ENCODE data around the gene ASAP3.

Gene ASAP3

GRCh38 chr1:23393706-23394105, 90.3 kb downstream of the ASAP3 start:
- no peak for TF ChIP-seq CTCF (IDR thresholded peaks at IDR 0.05; ENCODE audit: low read depth, low read length, missing control alignments)
- no peak for DNase-seq (ENCODE audit: low read depth)
- H3K4me3 ChIP-seq (ENCODE audit: low read depth, low read length): no peak overlapping the region

GRCh38 chr1:23392125-23392855, 91.7 kb downstream of the ASAP3 start:
- TF ChIP-seq CTCF (IDR thresholded peaks at IDR 0.05; ENCODE audit: low read depth, low read length, missing control alignments): no peak
- no peak for DNase-seq (ENCODE audit: low read depth)
- no peak overlapping the region for H3K4me3 ChIP-seq (ENCODE audit: low read depth, low read length)

DNA sequence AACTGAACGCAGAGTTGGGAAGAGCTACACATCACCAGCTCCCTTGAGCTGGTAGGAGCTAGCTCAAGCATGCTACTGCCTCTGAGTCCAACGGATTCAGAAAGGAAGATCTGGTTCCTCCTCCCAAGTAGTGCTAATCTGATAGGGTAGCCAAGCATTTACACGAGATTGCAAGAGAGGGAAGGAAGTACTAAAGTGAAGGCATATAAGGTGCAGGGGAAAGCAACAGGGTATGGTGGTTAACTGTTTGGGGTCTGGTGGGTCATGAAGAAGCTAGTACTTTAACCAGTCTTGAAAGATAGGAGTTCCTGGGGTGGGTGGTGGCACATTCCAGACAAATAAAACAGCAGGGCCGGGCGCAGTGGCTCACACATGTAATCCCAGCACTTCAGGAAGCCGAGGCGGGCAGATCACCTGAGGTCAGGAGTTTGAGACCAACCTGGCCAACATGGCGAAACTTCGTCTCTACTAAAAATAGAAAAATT, 94.1 kb downstream of the ASAP3 start:
- TF ChIP-seq CTCF (IDR thresholded peaks at IDR 0.05; ENCODE audit: low read depth, low read length, missing control alignments): no peak
- DNase-seq (ENCODE audit: low read depth): no peak
- H3K4me3 ChIP-seq (ENCODE audit: low read depth, low read length): no peak overlapping the region

- no peak for TF ChIP-seq CTCF (IDR thresholded peaks at IDR 0.05; ENCODE audit: low read depth, low read length, missing control alignments)
- no peak overlapping the region for H3K4me3 ChIP-seq (ENCODE audit: low read depth, low read length)
- no peak for DNase-seq (ENCODE audit: low read depth)
These were observed 96.5 kb downstream of the ASAP3 start for GRCh38 chr1:23387494-23387893.

DNA sequence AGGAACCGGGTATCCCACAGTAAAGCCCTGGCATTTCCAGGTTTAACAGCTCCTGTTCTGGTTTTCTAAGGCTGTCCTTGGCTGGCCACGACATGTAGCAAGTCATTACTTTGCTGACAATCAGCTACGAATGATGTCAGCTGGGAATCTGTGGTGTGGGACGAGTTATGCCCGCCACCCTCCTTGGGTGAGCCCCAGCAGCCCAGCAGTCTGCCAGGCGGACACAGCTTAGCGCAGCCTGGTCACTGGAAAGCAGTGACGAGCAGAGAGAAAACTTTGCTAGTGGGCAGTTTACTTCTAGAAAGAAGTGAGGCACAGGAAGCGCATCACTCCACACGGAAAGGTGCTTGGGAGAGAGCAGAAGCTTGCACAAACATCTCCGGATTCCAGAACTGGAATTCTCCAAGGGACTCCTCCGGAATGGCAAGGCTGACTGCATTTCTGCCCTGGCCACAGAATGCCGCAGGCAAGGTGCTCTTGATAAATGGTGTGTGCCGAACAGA, 98.8 kb downstream of the ASAP3 start:
- H3K4me3 ChIP-seq (ENCODE audit: low read depth, low read length): no peak overlapping the region
- no peak for TF ChIP-seq CTCF (IDR thresholded peaks at IDR 0.05; ENCODE audit: low read depth, low read length, missing control alignments)
- no peak for DNase-seq (ENCODE audit: low read depth)

DNA sequence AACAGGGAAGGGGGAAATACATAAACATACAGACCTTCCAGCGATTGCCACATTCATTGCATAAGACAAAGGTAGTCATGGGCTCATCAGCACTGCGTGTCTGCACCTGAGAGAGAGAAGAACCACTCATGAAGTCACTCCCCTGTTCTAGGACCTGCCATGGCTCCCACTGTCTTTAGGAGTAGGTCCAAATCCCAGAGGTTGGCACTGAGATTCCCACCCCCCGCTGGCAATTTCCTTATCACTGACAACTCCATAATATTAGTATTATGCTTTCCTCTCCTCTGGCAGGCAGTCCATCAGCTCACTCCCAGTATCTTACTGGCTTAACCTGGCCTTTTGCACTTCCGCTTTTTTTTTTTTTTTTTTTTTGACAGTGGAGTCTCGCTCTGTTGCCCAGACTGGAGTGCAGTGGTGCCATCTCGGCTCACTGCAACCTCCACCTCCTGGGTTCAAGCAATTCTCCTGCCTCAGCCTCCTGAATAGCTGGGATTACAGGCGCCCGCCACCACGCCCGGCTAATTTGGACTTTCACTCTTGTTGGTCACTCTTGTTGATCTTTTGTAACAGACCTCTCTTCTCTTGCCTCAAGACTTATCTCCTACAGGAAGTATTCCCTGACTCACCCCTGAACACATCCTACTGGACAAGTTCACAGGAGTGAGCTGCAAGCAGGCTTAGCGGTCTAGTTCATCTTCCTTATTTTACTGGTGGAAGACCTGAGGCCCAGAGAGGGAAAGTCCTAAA, 99.5 kb downstream of the ASAP3 start:
- H3K4me3 ChIP-seq (ENCODE audit: low read depth, low read length): no peak overlapping the region
- DNase-seq (ENCODE audit: low read depth): no peak
- TF ChIP-seq CTCF (IDR thresholded peaks at IDR 0.05; ENCODE audit: low read depth, low read length, missing control alignments): no peak

Data from GM12864 (cell line).